WTC11 (cell line): ENCODE measurements around the gene CLDN2. TPM values are rescaled to one million over a fixed set of nuclear protein-coding genes. Genes with fewer than 3 reads are reported as not detected.

Source experiments
- ATAC-seq: fragments of 200-7000 bp; cut with Tn5 transposase; 2 replicates; pipeline ENCODE4 v1.10.0; 2021; ENCODE audit warnings: mild to moderate bottlenecking, moderate library complexity
- CTCF ChIA-PET: fragments of 300-600 bp; sonication (Branson Sonifier 250); formaldehyde crosslinking; loops from one replicate; lab custom pipeline; 2021; ENCODE audit warnings: antibody characterized with exemption; lab: Charles Lee
- POLR2A ChIA-PET: fragments of 350-600 bp; sonication (Branson Sonifier 250); formaldehyde crosslinking; loops from one replicate; lab custom pipeline; 2021; ENCODE audit warnings: antibody characterized with exemption; lab: Charles Lee
- DNase-seq: peaks from one replicate; pipeline ENCODE4 v3.0.0; 2021; ENCODE audit warnings: low spot score
- H3K27ac Mint-ChIP-seq: 2 replicates; pipeline ENCODE4 v1.8.0; 2021; ENCODE audit warnings: mixed read lengths
- H3K27me3 Mint-ChIP-seq: 2 replicates; pipeline ENCODE4 v1.8.0; 2021; ENCODE audit warnings: low read depth, mild to moderate bottlenecking, moderate library complexity, mixed read lengths
- H3K36me3 Mint-ChIP-seq: 2 replicates; pipeline ENCODE4 v1.8.0; 2021; ENCODE audit warnings: mixed read lengths
- H3K4me1 Mint-ChIP-seq: 2 replicates; pipeline ENCODE4 v1.8.0; 2022; ENCODE audit warnings: mixed read lengths
- H3K4me3 Mint-ChIP-seq: 2 replicates; pipeline ENCODE4 v1.8.0; 2021; ENCODE audit warnings: mild to moderate bottlenecking, moderate library complexity, mixed read lengths
- H3K9me3 Mint-ChIP-seq: 2 replicates; pipeline ENCODE4 v1.8.0; 2021; ENCODE audit warnings: mixed read lengths
- ATF1 ChIP-seq: sonication (generic); formaldehyde crosslinking; IDR thresholded peaks from 2 replicates; pipeline ENCODE4 v1.8.1; 2023; ENCODE audit warnings: mild to moderate bottlenecking, moderate library complexity, missing genetic modification reagents
- ATF2 ChIP-seq: sonication (generic); formaldehyde crosslinking; IDR thresholded peaks from 2 replicates; pipeline ENCODE4 v1.8.1; 2022; ENCODE audit warnings: low read depth, missing genetic modification reagents, borderline replicate concordance
- CREM ChIP-seq: sonication (generic); formaldehyde crosslinking; IDR thresholded peaks from 2 replicates; pipeline ENCODE4 v1.8.1; 2022; ENCODE audit warnings: mild to moderate bottlenecking, missing genetic modification reagents, moderate library complexity
- ESRRA ChIP-seq: sonication (generic); formaldehyde crosslinking; IDR thresholded peaks from 2 replicates; pipeline ENCODE4 v1.8.1; 2022; ENCODE audit warnings: mild to moderate bottlenecking, missing genetic modification reagents, borderline replicate concordance
- ETV6 ChIP-seq: sonication (generic); formaldehyde crosslinking; IDR thresholded peaks from 2 replicates; pipeline ENCODE4 v1.8.1; 2022; ENCODE audit warnings: mild to moderate bottlenecking, missing genetic modification reagents
- FOXP4 ChIP-seq: sonication (generic); formaldehyde crosslinking; IDR thresholded peaks from 2 replicates; pipeline ENCODE4 v1.8.0; 2022; ENCODE audit warnings: mild to moderate bottlenecking, missing genetic modification reagents
- IRF1 ChIP-seq: sonication (generic); formaldehyde crosslinking; IDR thresholded peaks from 2 replicates; pipeline ENCODE4 v1.8.0; 2023; ENCODE audit warnings: missing genetic modification reagents
- MXD4 ChIP-seq: fragments of 250-450 bp; sonication (Bioruptor Pico); IDR thresholded peaks from 2 replicates; pipeline ENCODE4 v1.8.0; 2021; ENCODE audit warnings: mild to moderate bottlenecking, moderate library complexity, borderline replicate concordance
- MYBL2 ChIP-seq: sonication (generic); formaldehyde crosslinking; IDR thresholded peaks from 2 replicates; pipeline ENCODE4 v1.8.1; 2023; ENCODE audit warnings: mild to moderate bottlenecking, moderate library complexity, missing genetic modification reagents
- PRDM15 ChIP-seq: sonication (generic); formaldehyde crosslinking; IDR thresholded peaks from 2 replicates; pipeline ENCODE4 v1.8.0; 2022; ENCODE audit warnings: missing genetic modification reagents
- RELA ChIP-seq: sonication (generic); formaldehyde crosslinking; IDR thresholded peaks from 2 replicates; pipeline ENCODE4 v1.8.1; 2022; ENCODE audit warnings: missing genetic modification reagents, mild to moderate bottlenecking, borderline replicate concordance
- RORB ChIP-seq: fragments of 250-450 bp; sonication (Bioruptor Pico); IDR thresholded peaks from 2 replicates; pipeline ENCODE4 v1.9.0; 2021; ENCODE audit warnings: mild to moderate bottlenecking
- ZBTB43 ChIP-seq: sonication (generic); formaldehyde crosslinking; IDR thresholded peaks from 2 replicates; pipeline ENCODE4 v1.8.1; 2023; ENCODE audit warnings: mild to moderate bottlenecking, missing genetic modification reagents
- ZNF138 ChIP-seq: sonication (generic); formaldehyde crosslinking; conservative IDR thresholded peaks from 2 replicates; pipeline ENCODE4 v1.8.1; 2022; ENCODE audit warnings: mild to moderate bottlenecking, moderate library complexity, missing genetic modification reagents
- ZNF281 ChIP-seq: sonication (generic); formaldehyde crosslinking; IDR thresholded peaks from 2 replicates; pipeline ENCODE4 v1.8.0; 2023; ENCODE audit warnings: mild to moderate bottlenecking, missing genetic modification reagents
- ZNF512 ChIP-seq: sonication (generic); formaldehyde crosslinking; IDR thresholded peaks from 2 replicates; pipeline ENCODE4 v1.8.1; 2022; ENCODE audit warnings: missing genetic modification reagents, borderline replicate concordance
- total RNA-seq: library from RNA; stranded (reverse); gene quantifications from 3 replicates; pipeline ENCODE4 v1.2.3, GENCODE V29; 2021

Gene CLDN2
- total RNA-seq, 1 experiment from 2014 or later = 0.11 TPM

GRCh38 chrX:106932492-106932923 is 12.3 kb downstream of the CLDN2 start:
- no peak for ATAC-seq
- TF ChIP-seq PRDM15 (CRISPR knock-in tag) (no peak), ZBTB43 (CRISPR knock-in tag) (no peak), ZNF281 (CRISPR knock-in tag) (no peak), RELA (CRISPR knock-in tag) (no peak), ETV6 (CRISPR knock-in tag) (no peak), ESRRA (no peak), RORB (CRISPR knock-in tag) (no peak), ATF1 (CRISPR knock-in tag) (no peak), MYBL2 (CRISPR knock-in tag) (no peak), MXD4 (no peak), ATF2 (CRISPR knock-in tag) (no peak), FOXP4 (CRISPR knock-in tag) (no peak), ZNF138 (CRISPR knock-in tag) (no peak), ZNF512 (CRISPR knock-in tag) (no peak), IRF1 (no peak), CREM (CRISPR knock-in tag) (no peak)
- TF ChIP-seq, all 79 proteins: peak for 0
- Mint-ChIP-seq H3K9me3 (no peaks in the 10 kb centered on the region), H3K36me3 (no peaks in the 10 kb centered on the region), H3K4me3 (no peak overlapping the region), H3K4me1 (no peaks in the 10 kb centered on the region), H3K27ac (no peak overlapping the region), H3K27me3 (no peaks in the 10 kb centered on the region)
- CTCF ChIA-PET = interaction anchor here (1.7 to 1.8 kb wide), 2 partner anchors 28 to 37 kb away, joined by 3 to 7 read pairs; no protein-coding TSS in a partner anchor
- DNase-seq = no peak
- POLR2A ChIA-PET = no interaction called here
